ENCODE measurements around the gene LARP1.
"Not testable (repeated sequence)": the region's sequence is repeated elsewhere in the genome, so short reads cannot be mapped to it uniquely, and the experiment has no call there.

Gene LARP1

DNA sequence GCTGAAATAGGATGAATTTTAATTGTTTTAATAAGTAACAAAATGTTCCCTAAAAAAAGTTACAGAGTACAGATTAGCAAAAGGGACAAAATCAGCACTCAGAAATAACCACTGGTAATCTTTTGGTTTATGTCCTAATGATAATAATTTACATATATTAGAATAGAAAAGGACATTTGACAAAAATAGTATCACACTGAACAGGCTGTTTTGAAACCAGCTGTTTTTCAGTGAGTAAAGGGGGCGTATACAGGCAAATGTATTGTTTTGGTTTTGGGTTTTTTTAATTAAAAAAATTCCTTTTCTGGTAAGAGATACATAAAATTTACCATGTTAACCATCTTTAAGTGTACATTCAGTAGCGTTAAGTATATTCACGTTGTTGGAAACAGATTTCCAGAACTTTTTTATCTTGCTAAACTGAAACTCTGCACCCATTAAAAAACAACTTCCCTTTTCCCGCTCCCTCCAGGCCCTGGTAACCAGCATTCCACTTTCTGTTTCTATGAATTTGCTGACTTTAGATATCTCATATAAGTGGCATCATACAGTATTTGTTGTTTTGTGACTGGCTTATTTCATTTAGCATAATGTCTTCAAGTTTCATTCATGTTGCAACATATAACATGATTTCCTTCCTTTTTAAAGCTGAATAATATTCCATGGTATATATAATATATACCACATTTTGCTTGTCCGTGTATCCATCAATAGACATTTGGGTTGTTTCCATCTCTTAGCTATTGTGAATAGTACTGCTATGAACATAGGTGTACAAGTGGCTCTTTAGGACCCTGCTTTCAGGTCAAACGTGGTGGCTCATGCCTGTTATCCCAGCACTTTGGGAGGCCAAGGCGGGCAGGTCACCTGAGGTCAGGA, 20.6 kb upstream of the LARP1 start:
- no peak for DNase-seq (ENCODE audit: low read depth in 2 of 2)

DNA sequence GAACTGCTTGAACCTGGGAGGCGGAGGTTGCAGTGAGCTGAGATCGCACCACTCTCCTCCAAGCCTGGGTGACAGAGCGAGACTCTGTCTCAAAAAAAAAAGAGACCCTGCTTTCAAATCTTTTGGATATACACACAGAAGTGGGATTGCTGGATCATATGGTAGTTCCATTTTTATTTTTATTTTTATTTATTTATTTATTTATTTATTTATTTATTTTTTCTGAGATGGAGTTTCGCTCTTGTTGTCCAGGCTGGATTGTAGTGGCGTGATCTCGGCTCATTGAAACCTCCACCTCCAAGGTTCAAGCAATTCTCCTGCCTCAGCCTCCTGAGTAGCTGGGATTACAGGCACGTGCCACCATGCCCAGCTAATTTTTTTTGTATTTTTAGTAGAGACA, 19.8 kb upstream of the LARP1 start:
- not testable (repeated sequence) for DNase-seq (ENCODE audit: low read depth in 2 of 2)

DNA sequence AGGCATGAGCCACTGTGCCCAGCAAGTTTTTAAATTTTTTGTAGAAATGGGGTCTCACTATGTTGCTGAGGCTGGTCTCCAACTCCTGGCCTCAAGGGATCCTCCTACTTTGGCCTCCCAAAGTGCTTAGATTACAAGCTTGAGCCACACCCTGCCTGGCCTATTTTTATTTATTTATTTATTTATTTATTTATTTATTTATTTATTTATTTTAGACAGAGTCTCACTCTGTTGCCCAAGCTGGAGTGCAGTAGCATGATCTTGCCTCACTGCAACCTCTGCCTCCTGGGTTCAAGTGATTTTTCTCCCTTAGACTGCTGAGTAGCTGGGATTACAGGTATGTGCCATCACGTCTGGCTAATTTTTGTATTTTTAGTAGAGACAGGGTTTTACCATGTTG, 18.8 kb upstream of the LARP1 start:
- not testable (repeated sequence) for DNase-seq (ENCODE audit: low read depth in 2 of 2)

GRCh38 chr5:154737667-154738320, 17.4 kb upstream of the LARP1 start:
- no peak for DNase-seq (ENCODE audit: low read depth in 2 of 2)

DNA sequence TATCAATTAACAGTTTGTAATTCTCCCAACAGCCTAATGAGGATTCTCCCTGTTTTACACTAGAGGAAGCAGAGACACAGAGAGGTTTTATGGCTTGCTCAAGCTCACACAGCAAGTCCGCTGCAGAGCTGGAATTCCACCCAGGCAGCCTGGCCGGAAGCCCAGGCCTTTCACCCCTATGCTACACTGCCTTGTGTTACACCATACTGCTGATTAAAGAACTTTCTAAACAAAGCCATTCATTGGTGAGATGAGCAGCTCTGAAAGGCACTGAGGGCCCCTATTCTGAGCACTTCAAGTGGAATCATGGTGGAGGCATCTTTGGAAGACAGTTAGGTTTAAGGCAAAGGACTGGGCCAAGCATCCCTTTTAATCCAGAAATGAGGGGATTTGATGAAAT, 14.7 kb upstream of the LARP1 start:
- DNase-seq (ENCODE audit: low read depth in 2 of 2) = no peak

- DNase-seq (ENCODE audit: low read depth in 2 of 2) = no peak
These were observed 14.2 kb upstream of the LARP1 start for GRCh38 chr5:154740957-154741356.

GRCh38 chr5:154741415-154741814, 13.8 kb upstream of the LARP1 start:
- no peak for DNase-seq (ENCODE audit: low read depth in 2 of 2)

- no peak for DNase-seq (ENCODE audit: low read depth in 2 of 2)
These were observed 11.4 kb upstream of the LARP1 start for GRCh38 chr5:154743812-154744211.

- DNase-seq (ENCODE audit: low read depth in 2 of 2) = no peak
These were observed 9.8 kb upstream of the LARP1 start for GRCh38 chr5:154745349-154745748.

DNA sequence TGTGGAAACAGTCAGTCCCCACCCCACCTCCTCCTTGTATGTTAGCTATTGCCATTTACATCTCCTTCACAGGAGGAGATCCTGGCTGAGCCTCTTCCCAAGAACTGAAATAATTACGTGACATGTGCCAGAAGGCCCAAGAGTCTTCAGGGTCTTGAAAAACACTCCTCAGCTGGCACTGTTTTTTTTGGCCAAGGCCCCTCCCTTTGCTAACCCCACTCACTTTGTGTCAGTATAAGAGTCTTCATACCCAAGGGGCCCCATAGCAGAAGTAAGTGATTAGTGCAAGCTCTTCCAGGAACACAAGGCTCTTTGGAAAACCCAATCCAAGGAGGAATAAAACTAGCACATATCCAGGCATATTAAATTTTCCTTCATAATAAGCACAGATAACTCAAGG, 5.7 kb upstream of the LARP1 start:
- DNase-seq (ENCODE audit: low read depth in 2 of 2) = no peak

GRCh38 chr5:154750641-154751040, 4.5 kb upstream of the LARP1 start:
- DNase-seq (ENCODE audit: low read depth in 2 of 2) = not testable (repeated sequence)

- DNase-seq (ENCODE audit: low read depth in 2 of 2) = no peak
These were observed 3.3 kb upstream of the LARP1 start for GRCh38 chr5:154751854-154752253.

- no peak for DNase-seq (ENCODE audit: low read depth in 2 of 2)
These were observed 1.4 kb upstream of the LARP1 start for GRCh38 chr5:154753792-154754191.

- DNase-seq (ENCODE audit: low read depth in 2 of 2) = peak; percentile 99
These were observed 467 bp upstream of the LARP1 start for GRCh38 chr5:154754460-154755360.

DNA sequence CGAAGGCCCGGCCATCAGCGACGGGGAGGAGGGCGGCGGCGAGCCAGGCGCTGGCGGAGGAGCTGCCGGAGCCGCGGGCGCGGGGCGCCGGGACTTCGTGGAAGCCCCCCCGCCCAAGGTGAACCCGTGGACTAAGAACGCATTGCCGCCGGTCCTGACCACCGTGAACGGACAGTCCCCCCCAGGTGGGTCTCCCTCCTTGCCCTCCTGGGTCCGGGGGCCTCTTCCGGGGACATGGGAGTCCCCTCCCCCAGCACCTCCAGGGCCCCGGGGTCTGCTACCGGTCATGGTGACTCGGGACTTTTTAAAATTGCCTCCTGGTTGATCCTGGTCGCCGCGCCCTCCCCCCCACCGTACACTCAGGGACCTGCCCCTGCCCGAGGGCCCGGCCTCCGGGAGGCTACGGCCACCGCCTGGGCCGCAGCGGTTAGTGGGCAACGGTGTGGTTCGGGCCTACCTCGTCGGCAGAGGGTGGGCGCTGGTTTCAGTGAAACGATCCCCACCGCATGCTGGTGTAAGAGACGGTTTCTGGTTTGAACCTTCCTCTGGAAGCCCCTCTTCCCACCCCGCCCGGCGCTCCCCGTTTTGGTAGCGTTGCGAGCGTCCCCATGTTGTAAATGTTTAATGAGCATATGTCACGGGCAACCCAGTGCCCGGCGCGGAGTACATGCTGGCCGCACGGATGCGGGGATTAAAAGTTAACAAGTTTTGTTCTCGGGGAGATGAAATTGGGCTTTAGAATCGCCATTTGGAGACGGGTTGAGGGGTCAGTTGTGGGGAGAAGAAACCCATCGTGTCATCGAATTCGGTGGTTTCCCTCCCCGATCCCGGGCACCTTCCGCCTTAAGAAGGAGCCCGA, 1.1 kb downstream of the LARP1 start:
- peak in 1 of 2 donors; percentile 13 for DNase-seq (ENCODE audit: low read depth in 2 of 2)

DNA sequence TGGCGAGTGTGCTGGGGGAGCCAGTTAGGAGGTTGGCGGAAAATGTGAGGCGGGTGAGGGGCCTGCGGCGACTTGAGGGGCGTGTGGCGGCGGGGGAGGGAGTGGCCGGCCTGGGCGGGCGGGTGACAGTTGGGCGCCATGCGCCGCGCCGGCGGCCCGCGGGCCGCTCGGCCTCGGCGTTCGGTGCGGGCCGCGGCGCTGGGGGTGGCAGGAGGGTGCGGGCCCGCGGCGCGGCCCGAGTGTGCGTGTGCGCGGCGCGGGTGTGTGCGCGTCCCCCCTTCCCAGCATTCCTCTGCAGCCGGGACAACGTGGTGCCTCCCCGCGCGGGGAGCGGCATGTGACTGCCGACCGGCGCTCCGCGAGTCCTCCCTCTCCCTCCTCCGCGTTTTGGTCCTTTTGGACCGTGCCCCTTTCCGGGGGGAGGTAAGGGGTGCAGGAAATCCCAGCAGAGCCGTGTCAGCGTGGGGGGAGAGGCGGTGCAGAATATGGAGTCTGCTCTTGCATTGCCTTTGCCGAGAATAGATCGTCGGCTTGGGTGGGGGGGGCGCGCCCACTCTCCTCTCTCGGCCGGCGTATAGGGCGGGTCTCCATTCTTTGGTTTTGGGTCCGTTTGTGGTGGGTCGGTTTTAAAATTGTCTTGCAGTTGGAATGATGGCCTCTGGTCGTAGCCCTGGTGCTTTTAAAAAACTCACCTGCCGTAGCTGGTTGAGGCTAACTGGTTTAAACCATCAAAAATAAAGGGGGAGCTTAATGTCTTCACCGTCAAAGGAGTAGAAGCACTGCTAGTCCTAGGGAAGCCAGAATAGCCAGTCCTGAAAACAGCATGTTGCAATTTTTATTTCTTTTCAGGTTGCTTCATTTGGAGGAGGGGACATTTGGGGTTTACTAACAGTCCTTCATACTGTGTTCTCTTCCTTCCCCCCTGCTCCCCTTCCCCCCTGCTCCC, 2.0 kb downstream of the LARP1 start:
- peak; percentile 33 to 37 for DNase-seq (ENCODE audit: low read depth in 2 of 2)

DNA sequence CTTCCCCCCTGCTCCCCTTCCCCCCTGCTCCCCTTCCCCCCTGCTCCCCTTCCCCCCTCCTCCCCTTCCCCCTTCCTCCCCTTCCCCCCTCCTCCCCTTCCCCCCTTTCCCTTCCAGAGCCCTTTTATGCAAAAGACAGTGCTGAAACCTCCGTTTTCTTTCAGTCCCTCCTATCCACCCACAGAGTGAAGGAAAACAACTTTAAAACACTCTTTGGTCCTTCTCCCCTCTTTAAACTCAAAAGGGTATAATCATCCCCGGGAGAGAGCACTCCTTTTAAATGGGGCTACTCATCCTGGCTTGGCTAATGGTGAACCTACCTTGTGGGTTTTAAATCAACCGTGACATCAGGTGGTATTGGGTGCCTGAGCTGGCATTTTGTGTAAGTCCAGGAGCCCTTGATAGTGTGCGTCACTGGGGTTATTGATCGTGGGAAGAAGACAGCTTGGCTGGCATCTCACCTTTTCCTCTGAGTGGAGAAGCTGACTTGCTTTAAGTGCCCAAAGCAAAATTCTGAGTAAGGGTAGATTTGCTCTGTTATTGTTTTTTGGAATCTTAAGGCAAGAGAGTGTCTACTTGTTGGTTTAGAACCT, 2.7 kb downstream of the LARP1 start:
- DNase-seq (ENCODE audit: low read depth in 2 of 2) = peak in 1 of 2 donors; percentile 44

- no peak for DNase-seq (ENCODE audit: low read depth in 2 of 2)
These were observed 3.3 kb downstream of the LARP1 start for GRCh38 chr5:154758493-154758892.

DNA sequence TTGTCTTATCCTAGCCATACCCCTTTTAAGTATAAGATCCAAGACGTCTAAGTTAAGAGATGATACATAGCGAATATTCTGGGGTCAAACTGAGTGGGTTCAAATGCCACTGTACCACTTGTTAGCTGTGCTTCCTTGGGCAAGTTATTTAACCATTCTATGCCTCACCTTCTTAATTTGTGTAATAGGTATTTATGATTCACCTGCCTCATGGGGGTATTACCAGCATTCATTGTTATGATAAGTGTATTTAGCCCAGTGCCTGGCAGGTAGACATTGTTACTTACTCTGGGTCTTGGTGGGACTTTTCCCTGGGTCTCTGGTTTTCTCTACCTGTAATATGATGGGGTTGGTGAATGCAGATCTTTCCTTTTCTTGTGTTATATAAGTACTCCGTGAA, 3.8 kb downstream of the LARP1 start:
- no peak for DNase-seq (ENCODE audit: low read depth in 2 of 2)

DNA sequence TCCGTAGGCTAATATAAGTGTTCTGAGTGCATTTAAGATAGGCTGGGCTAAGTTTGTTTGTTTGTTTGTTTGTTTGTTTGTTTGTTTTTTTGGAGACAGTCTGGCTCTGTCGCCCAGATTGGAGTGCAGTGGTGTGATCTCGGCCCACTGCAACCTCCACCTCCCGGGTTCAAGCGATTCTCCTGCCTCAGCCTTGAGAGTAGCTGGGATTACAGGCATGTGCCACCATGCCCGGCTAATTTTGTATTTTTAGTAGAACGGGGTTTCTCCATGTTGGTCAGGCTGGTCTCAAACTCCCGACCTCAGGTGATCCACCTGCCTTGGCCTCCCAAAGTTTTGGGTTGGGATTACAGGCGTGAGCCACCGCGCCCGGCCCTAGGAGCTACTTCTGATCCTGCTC, 4.7 kb downstream of the LARP1 start:
- not testable (repeated sequence) for DNase-seq (ENCODE audit: low read depth in 2 of 2)

Measured in stimulated activated CD4-positive, alpha-beta T cell treated with anti-CD3 and anti-CD28 coated beads, Interleukin-15, amount 100 ng/mL, for 48 hours (primary cell).